ENCODE measurements around the gene TCTA. TPM values are rescaled to one million over a fixed set of nuclear protein-coding genes. Genes with fewer than 3 reads are reported as not detected.

Gene TCTA
- polyA plus RNA-seq, 1 donor (not counting 4 experiments of a cell fraction or from before 2014, with no cell fraction given) = 16.5 TPM

DNA sequence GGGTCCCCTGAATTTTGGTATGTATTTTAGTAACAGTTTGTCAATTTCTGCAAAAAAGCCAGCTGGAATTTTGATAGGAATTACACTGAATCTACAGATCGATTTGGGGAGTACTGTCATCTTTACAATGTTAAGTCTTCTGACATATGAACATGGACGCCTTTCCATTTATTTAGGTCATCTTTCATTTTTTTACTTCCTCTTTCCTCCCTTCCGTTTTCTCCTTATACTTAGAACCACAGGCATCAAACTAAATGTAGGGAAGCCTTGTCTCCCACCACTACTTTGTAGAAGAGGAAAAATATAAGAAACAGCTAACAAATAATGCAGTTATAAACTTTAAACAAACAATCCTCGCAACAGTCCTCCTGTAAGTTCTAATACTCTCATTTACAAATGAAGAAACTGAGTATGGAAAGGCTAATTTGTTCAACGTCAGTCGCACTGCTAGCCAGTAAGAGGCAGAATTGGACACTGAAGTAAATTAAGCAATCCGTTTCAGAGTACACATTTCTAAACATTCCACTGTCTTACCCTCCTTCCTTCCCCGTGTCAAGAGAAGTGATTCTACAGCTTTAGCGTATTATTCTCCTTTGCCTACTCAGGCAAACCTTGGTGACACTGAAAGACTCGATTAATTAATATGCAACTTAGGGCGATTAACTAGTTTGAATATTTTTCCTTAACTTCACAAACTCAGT is 26.0 kb upstream of the TCTA start:
- no peaks in the 10 kb centered on the region for H3K9me1 ChIP-seq (ENCODE audit: control insufficient read depth, extremely low read depth, insufficient read depth, low read length)
- no peak for FAIRE-seq
- no peak overlapping the region for H3K4me2 ChIP-seq (ENCODE audit: control insufficient read depth, extremely low read depth, insufficient read depth, low read depth, low read length)
- H2AFZ ChIP-seq (ENCODE audit: control insufficient read depth, low read length) = no peak overlapping the region
- dilution Hi-C loops (cut with MboI; ENCODE audit: extremely low pct_ligation_motif_present, low sequenced_read_pairs) = no loop called here
- no peaks in the 10 kb centered on the region for H3K27me3 ChIP-seq (ENCODE audit: control insufficient read depth, extremely low read depth, insufficient read depth, low read length)
- TF ChIP-seq, protein P1, sequence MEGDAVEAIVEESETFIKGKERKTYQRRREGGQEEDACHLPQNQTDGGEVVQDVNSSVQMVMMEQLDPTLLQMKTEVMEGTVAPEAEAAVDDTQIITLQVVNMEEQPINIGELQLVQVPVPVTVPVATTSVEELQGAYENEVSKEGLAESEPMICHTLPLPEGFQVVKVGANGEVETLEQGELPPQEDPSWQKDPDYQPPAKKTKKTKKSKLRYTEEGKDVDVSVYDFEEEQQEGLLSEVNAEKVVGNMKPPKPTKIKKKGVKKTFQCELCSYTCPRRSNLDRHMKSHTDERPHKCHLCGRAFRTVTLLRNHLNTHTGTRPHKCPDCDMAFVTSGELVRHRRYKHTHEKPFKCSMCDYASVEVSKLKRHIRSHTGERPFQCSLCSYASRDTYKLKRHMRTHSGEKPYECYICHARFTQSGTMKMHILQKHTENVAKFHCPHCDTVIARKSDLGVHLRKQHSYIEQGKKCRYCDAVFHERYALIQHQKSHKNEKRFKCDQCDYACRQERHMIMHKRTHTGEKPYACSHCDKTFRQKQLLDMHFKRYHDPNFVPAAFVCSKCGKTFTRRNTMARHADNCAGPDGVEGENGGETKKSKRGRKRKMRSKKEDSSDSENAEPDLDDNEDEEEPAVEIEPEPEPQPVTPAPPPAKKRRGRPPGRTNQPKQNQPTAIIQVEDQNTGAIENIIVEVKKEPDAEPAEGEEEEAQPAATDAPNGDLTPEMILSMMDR (optimal IDR thresholded peaks at IDR 0.05 in 1 of 3, IDR thresholded peaks at IDR 0.05 in 1 of 3, conservative IDR thresholded peaks at IDR 0.05 in 1 of 3; ENCODE audit: extremely low read depth in 1 of 3, insufficient read depth in 2 of 3, low read length in 3 of 3) = no peak
- TF ChIP-seq EZH2 (IDR thresholded peaks at IDR 0.05; ENCODE audit: low read length) = no peak
- H3K4me1 ChIP-seq (ENCODE audit: control insufficient read depth, extremely low read depth, insufficient read depth, low read length) = peaks cover 4% of the 10 kb centered on the region
- peaks cover 98% of the 10 kb centered on the region for H3K79me2 ChIP-seq (ENCODE audit: control insufficient read depth, insufficient read depth, low read length)
- H3K9me3 ChIP-seq (ENCODE audit: control insufficient read depth, low read depth, low read length) = no peaks in the 10 kb centered on the region
- no peak for DNase-seq (ENCODE audit: low read depth, low spot score)
- H3K36me3 ChIP-seq (ENCODE audit: control insufficient read depth in 2 of 2, extremely low read depth in 1 of 2, insufficient read depth in 2 of 2, low read length in 2 of 2) = peaks cover 0 to 3% of the 10 kb centered on the region in 2 experiments
- peaks cover 24% of the 10 kb centered on the region for H4K20me1 ChIP-seq (ENCODE audit: control insufficient read depth, extremely low read depth, insufficient read depth, low read length)
- H3K9ac ChIP-seq (ENCODE audit: control insufficient read depth, extremely low read depth, insufficient read depth, low read length) = no peak overlapping the region
- H3K4me3 ChIP-seq (ENCODE audit: control insufficient read depth in 2 of 3, extremely low read depth in 1 of 3, insufficient read depth in 2 of 3, low read depth in 1 of 3, low read length in 3 of 3) = no peak overlapping the region
- no peak overlapping the region for H3K27ac ChIP-seq (ENCODE audit: control insufficient read depth, insufficient read depth, low read length)

DNA sequence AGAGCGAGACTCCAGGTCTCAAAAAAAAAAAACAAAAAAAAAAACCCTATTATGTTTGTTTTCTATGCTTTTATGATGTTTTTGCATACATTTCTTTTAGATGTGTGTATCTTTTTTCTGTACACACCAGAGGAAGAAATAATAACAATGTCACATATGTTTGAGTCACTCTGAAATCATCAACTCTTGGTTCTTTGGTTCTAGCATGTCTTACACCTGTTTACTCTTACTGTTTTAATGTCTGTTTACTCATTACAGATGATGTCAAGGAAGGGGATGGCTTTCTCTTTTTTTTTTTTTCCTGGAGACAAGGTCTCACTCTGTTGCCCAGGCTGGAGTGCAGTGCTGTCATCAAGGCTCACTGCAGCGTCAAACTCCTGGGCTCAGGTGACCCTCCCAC is 24.5 kb upstream of the TCTA start:
- dilution Hi-C loops (cut with MboI; ENCODE audit: extremely low pct_ligation_motif_present, low sequenced_read_pairs) = no loop called here
- DNase-seq (ENCODE audit: low read depth, low spot score) = no peak
- no peak for TF ChIP-seq EZH2 (IDR thresholded peaks at IDR 0.05; ENCODE audit: low read length)
- TF ChIP-seq, protein P1 (optimal IDR thresholded peaks at IDR 0.05 in 1 of 3, IDR thresholded peaks at IDR 0.05 in 1 of 3, conservative IDR thresholded peaks at IDR 0.05 in 1 of 3; ENCODE audit: extremely low read depth in 1 of 3, insufficient read depth in 2 of 3, low read length in 3 of 3) = no peak

More for the DNA sequence above, 24.5 kb upstream of the TCTA start:
- Histone ChIP-seq H3K9ac (ENCODE audit: control insufficient read depth, extremely low read depth, insufficient read depth, low read length) (no peak overlapping the region), H3K36me3 (ENCODE audit: control insufficient read depth in 2 of 2, extremely low read depth in 1 of 2, insufficient read depth in 2 of 2, low read length in 2 of 2) (peaks cover 0 to 3% of the 10 kb centered on the region in 2 experiments), H3K9me3 (ENCODE audit: control insufficient read depth, low read depth, low read length) (no peaks in the 10 kb centered on the region), H3K79me2 (ENCODE audit: control insufficient read depth, insufficient read depth, low read length) (peaks cover 98% of the 10 kb centered on the region), H3K4me1 (ENCODE audit: control insufficient read depth, extremely low read depth, insufficient read depth, low read length) (peaks cover 4% of the 10 kb centered on the region), H3K4me3 (ENCODE audit: control insufficient read depth in 2 of 3, extremely low read depth in 1 of 3, insufficient read depth in 2 of 3, low read depth in 1 of 3, low read length in 3 of 3) (no peak overlapping the region), H3K4me2 (ENCODE audit: control insufficient read depth, extremely low read depth, insufficient read depth, low read depth, low read length) (no peak overlapping the region), H3K27ac (ENCODE audit: control insufficient read depth, insufficient read depth, low read length) (no peak overlapping the region), H3K27me3 (ENCODE audit: control insufficient read depth, extremely low read depth, insufficient read depth, low read length) (no peaks in the 10 kb centered on the region), H4K20me1 (ENCODE audit: control insufficient read depth, extremely low read depth, insufficient read depth, low read length) (peaks cover 28% of the 10 kb centered on the region), H2AFZ (ENCODE audit: control insufficient read depth, low read length) (no peak overlapping the region), H3K9me1 (ENCODE audit: control insufficient read depth, extremely low read depth, insufficient read depth, low read length) (no peaks in the 10 kb centered on the region)
- no peak for FAIRE-seq

All from keratinocyte (primary cell).